H1 (cell line): ENCODE measurements around the gene ANKRD7. TPM values are rescaled to one million over a fixed set of nuclear protein-coding genes. Genes with fewer than 3 reads are reported as not detected.

Experiments
- CTCF ChIA-PET: fragments of 300-600 bp; sonication (Branson Sonifier 250); formaldehyde crosslinking; loops from one replicate; lab custom pipeline; 2021; ENCODE audit not compliant: partially characterized antibody; lab: Charles Lee
- POLR2A ChIA-PET: fragments of 300-600 bp; sonication (Branson Sonifier 250); formaldehyde crosslinking; loops from one replicate; lab custom pipeline; 2021; ENCODE audit warnings: inconsistent platforms; ENCODE audit not compliant: partially characterized antibody; lab: Charles Lee
- DNase-seq, 2 experiments: peaks; one replicate each; pipeline versions ENCODE4 v3.0.0 to v3.0.0-alpha.2; 2010 to 2022; ENCODE audit warnings: low spot score in 2 of 2, low read depth in 1 of 2, mixed read lengths in 1 of 2
- FAIRE-seq: peaks from 2 replicates; lab custom pipeline; 2011; peaks lifted over from hg19 to GRCh38; lab: Jason Lieb, UNC
- H2AFZ ChIP-seq: 2 replicates; pipeline ENCODE4 v1.8.1; 2012; ENCODE audit warnings: low read length, inconsistent platforms
- H2AK5ac ChIP-seq: 2 replicates; pipeline ENCODE4 v1.6.1; 2013; ENCODE audit warnings: low read depth, low read length
- H2BK120ac ChIP-seq: replicated peaks from 2 replicates; pipeline ENCODE3; 2013; ENCODE audit warnings: low read depth, low read length, inconsistent platforms
- H2BK12ac ChIP-seq: 2 replicates; pipeline ENCODE4 v1.6.1; 2013; ENCODE audit warnings: low read depth, low read length
- H2BK15ac ChIP-seq: 2 replicates; pipeline ENCODE4 v1.6.1; 2013; ENCODE audit warnings: low read length
- H2BK20ac ChIP-seq: 2 replicates; pipeline ENCODE4 v1.6.1; 2013; ENCODE audit warnings: low read length
- H2BK5ac ChIP-seq: 2 replicates; pipeline ENCODE4 v1.6.1; 2013; ENCODE audit warnings: low read depth, low read length
- H3K14ac ChIP-seq: 2 replicates; pipeline ENCODE4 v1.6.1; 2013; ENCODE audit warnings: inconsistent platforms; ENCODE audit not compliant: insufficient read length
- H3K18ac ChIP-seq: 2 replicates; pipeline ENCODE4 v1.6.1; 2013; ENCODE audit warnings: low read length; ENCODE audit errors: extremely low read depth
- H3K23ac ChIP-seq: 2 replicates; pipeline ENCODE4 v1.6.1; 2013; ENCODE audit warnings: inconsistent platforms; ENCODE audit not compliant: insufficient read length
- H3K23me2 ChIP-seq: 2 replicates; pipeline ENCODE4 v1.6.1; 2013; ENCODE audit warnings: low read depth, low read length
- H3K27ac ChIP-seq: 2 replicates; pipeline ENCODE4 v1.6.1; 2011; ENCODE audit warnings: low read depth, low read length, inconsistent platforms
- H3K27me3 ChIP-seq, 4 experiments: replicated peaks in 1 of 4; 1 replicate in 1 of 4; 2 replicates in 3 of 4; pipeline versions ENCODE4 v1.6.1 to v1.8.1; 2011 to 2013; ENCODE audit warnings: low read length in 3 of 4, mild to moderate bottlenecking in 3 of 4, inconsistent platforms in 2 of 4, mixed read lengths in 2 of 4, moderate library complexity in 1 of 4; ENCODE audit not compliant: control insufficient read depth in 3 of 4, insufficient read depth in 3 of 4; ENCODE audit errors: extremely low read depth in 1 of 4
- H3K36me3 ChIP-seq, 4 experiments: 2 replicates each; pipeline versions ENCODE4 v1.6.1 to v1.8.1; 2011 to 2013; ENCODE audit warnings: mild to moderate bottlenecking in 4 of 4, low read length in 3 of 4, moderate library complexity in 2 of 4, control low read depth in 1 of 4, inconsistent platforms in 1 of 4; ENCODE audit not compliant: insufficient read depth in 4 of 4, control insufficient read depth in 2 of 4
- H3K4ac ChIP-seq: replicated peaks from 2 replicates; pipeline ENCODE3; 2013; ENCODE audit warnings: low read length, low read depth, mixed read lengths, inconsistent platforms; ENCODE audit not compliant: insufficient read length
- H3K4me1 ChIP-seq, 4 experiments: replicated peaks in 1 of 4; 1 replicate in 1 of 4; 2 replicates in 3 of 4; pipeline versions ENCODE4 v1.6.1 to v1.8.1; 2011 to 2013; ENCODE audit warnings: low read length in 3 of 4, inconsistent platforms in 2 of 4, mixed read lengths in 1 of 4; ENCODE audit not compliant: insufficient read depth in 4 of 4, control insufficient read depth in 3 of 4
- H3K4me2 ChIP-seq, 2 experiments: 2 replicates each; pipeline versions ENCODE4 v1.6.1 to v1.8.1; 2011 to 2013; ENCODE audit warnings: low read depth in 2 of 2, low read length in 2 of 2, control low read depth in 1 of 2, inconsistent platforms in 1 of 2, mild to moderate bottlenecking in 1 of 2; ENCODE audit not compliant: insufficient read depth in 1 of 2
- H3K4me3 ChIP-seq, 4 experiments: fragments of 200-600, 300-600 bp in 1 of 4; sonication (generic), shearing (Covaris generic), sonication (Bioruptor Twin) in 1 of 4; 2 replicates each; pipeline versions ENCODE4 v1.5.1 to v1.8.1; 2011 to 2016; ENCODE audit warnings: low read length in 4 of 4, low read depth in 3 of 4, control low read depth in 2 of 4, inconsistent platforms in 2 of 4, mild to moderate bottlenecking in 2 of 4, mixed read lengths in 1 of 4, moderate library complexity in 1 of 4; ENCODE audit not compliant: insufficient read depth in 2 of 4; ENCODE audit errors: extremely low read depth in 1 of 4
- H3K56ac ChIP-seq: replicated peaks from 2 replicates; pipeline ENCODE3; 2013; ENCODE audit warnings: low read depth, mild to moderate bottlenecking, mixed read lengths, low read length, inconsistent platforms; ENCODE audit not compliant: insufficient read length
- H3K79me1 ChIP-seq: 2 replicates; pipeline ENCODE4 v1.6.1; 2013; ENCODE audit warnings: low read depth, low read length, control low read depth
- H3K79me2 ChIP-seq, 2 experiments: 2 replicates each; pipeline versions ENCODE4 v1.6.1 to v1.8.1; 2012 to 2013; ENCODE audit warnings: low read length in 2 of 2, mild to moderate bottlenecking in 2 of 2, inconsistent platforms in 1 of 2; ENCODE audit not compliant: insufficient read depth in 2 of 2, control insufficient read depth in 1 of 2
- H3K9ac ChIP-seq, 4 experiments: replicated peaks in 1 of 4; 1 replicate in 1 of 4; 2 replicates in 3 of 4; pipeline versions ENCODE4 v1.6.1 to v1.8.1; 2011 to 2013; ENCODE audit warnings: low read depth in 3 of 4, low read length in 3 of 4, control low read depth in 2 of 4, mild to moderate bottlenecking in 2 of 4, moderate library complexity in 2 of 4, inconsistent platforms in 1 of 4; ENCODE audit errors: extremely low read depth in 1 of 4
- H3K9me3 ChIP-seq, 2 experiments: 2 replicates each; pipeline versions ENCODE4 v1.6.1 to v1.8.1; 2012 to 2013; ENCODE audit warnings: mild to moderate bottlenecking in 2 of 2, moderate library complexity in 2 of 2, control low read depth in 1 of 2, inconsistent platforms in 1 of 2, low read depth in 1 of 2, low read length in 1 of 2, mixed read lengths in 1 of 2; ENCODE audit not compliant: insufficient read depth in 2 of 2
- H4K20me1 ChIP-seq, 2 experiments: replicated peaks in 1 of 2; 2 replicates each; pipeline versions ENCODE3 to v1.8.1; 2011 to 2013; ENCODE audit warnings: inconsistent platforms in 2 of 2, low read length in 2 of 2, mild to moderate bottlenecking in 1 of 2; ENCODE audit not compliant: insufficient read depth in 2 of 2, control insufficient read depth in 1 of 2
- H4K5ac ChIP-seq: 2 replicates; pipeline ENCODE4 v1.6.1; 2013; ENCODE audit warnings: low read length, low read depth, mixed read lengths, inconsistent platforms; ENCODE audit not compliant: insufficient read length
- H4K8ac ChIP-seq: 2 replicates; pipeline ENCODE4 v1.8.0; 2013; ENCODE audit warnings: mild to moderate bottlenecking, moderate library complexity, low read length, inconsistent platforms; ENCODE audit not compliant: insufficient read depth; ENCODE audit errors: extremely low read depth
- H4K91ac ChIP-seq: replicated peaks from 2 replicates; pipeline ENCODE3; 2013; ENCODE audit warnings: low read length, mixed read lengths, inconsistent platforms; ENCODE audit not compliant: insufficient read length
- BRCA1 ChIP-seq: IDR thresholded peaks from 2 replicates; pipeline ENCODE4 v1.6.1; 2012; ENCODE audit warnings: low read depth, low read length, improper control_type of control experiment
- E2F6 ChIP-seq: IDR thresholded peaks from 2 replicates; pipeline ENCODE4 v1.6.1; 2012; ENCODE audit warnings: inconsistent platforms
- MAX ChIP-seq: IDR thresholded peaks from 2 replicates; pipeline ENCODE4 v1.6.1; 2012; ENCODE audit warnings: inconsistent platforms
- SIRT6 ChIP-seq: IDR thresholded peaks from one replicate; pipeline ENCODE4 v1.7.1; 2012; ENCODE audit warnings: low read length, inconsistent platforms
- SUZ12 ChIP-seq: fragments of 200-600 bp; sonication (generic); IDR thresholded peaks from 2 replicates; pipeline ENCODE4 v1.6.1; 2012; ENCODE audit warnings: mild to moderate bottlenecking, inconsistent platforms, low read length, moderate library complexity, mixed read lengths
- ZNF274 ChIP-seq: IDR thresholded peaks from 2 replicates; pipeline ENCODE4 v1.7.0; 2012; ENCODE audit warnings: low read length, borderline replicate concordance; ENCODE audit errors: extremely low read depth
- WGBS, 2 experiments: shearing (Covaris generic) in 1 of 2; methylation state at CpG; one replicate each; pipeline versions ENCODE4 v1.1.6 to v1.1.7; 2013 to 2015; ENCODE audit warnings: low lambda C conversion rate in 2 of 2, mixed read lengths in 2 of 2, inconsistent platforms in 1 of 2, low coverage in 1 of 2, missing lambda C conversion rate in 1 of 2; ENCODE audit not compliant: insufficient replicate concordance in 2 of 2, insufficient coverage in 1 of 2, insufficient read length in 1 of 2; ENCODE audit errors: extremely low coverage in 1 of 2, missing lambda C conversion rate in 1 of 2; 5-methylcytosine and 5-hydroxymethylcytosine counted together
- polyA plus RNA-seq, 7 experiments: library from polyadenylated mRNA; depleted of rRNA in 3 of 7; stranded (reverse) in 5 of 7; unstranded in 2 of 7; fragments of >200 nt in 5 of 7; fragments of 200-250 nt in 2 of 7; gene quantifications; 1 replicate in 5 of 7; 2 replicates in 1 of 7; 4 replicates in 1 of 7; pipeline versions ENCODE4 v1.2.1 to v1.2.3, GENCODE V29; 2011 to 2013; ENCODE audit warnings: missing spikeins in 2 of 7, mixed read lengths in 2 of 7
- total RNA-seq: library from RNA; stranded (reverse); fragmentation: NEBNext Ultra II Directional; extraction: Animal tissue kit (Norgen Biotek cat#: 25700); gene quantifications from 2 replicates; pipeline ENCODE4 v1.2.1, GENCODE V29; 2021

Gene ANKRD7
- total and polyA plus RNA-seq, 2 of the 8 experiments (the other 6 are each of a cell fraction or from before 2014, with no cell fraction given): not detected

GRCh38 chr7:118179191-118179590 lies 45.3 kb upstream of the ANKRD7 start:
- H2BK5ac ChIP-seq: no peak overlapping the region
- no peaks in the 10 kb centered on the region for H3K27me3 ChIP-seq
- H2AK5ac ChIP-seq: no peak overlapping the region
- H3K79me1 ChIP-seq: no peaks in the 10 kb centered on the region
- no peaks in the 10 kb centered on the region for H3K9me3 ChIP-seq
- no peak overlapping the region for H2AFZ ChIP-seq
- no peak overlapping the region for H2BK20ac ChIP-seq
- no peak overlapping the region for H2BK120ac ChIP-seq
- H3K14ac ChIP-seq: no peak overlapping the region
- H4K5ac ChIP-seq: no peak overlapping the region
- FAIRE-seq (no peak), DNase-seq (no peak)
- no peak overlapping the region for H3K4me3 ChIP-seq
- H3K4me2 ChIP-seq: no peak overlapping the region
- peaks cover 2% of the 10 kb centered on the region; the same call in 1 of the 2 replicates for H3K23me2 ChIP-seq
- H3K9ac ChIP-seq: no peak overlapping the region
- no peak overlapping the region for H4K8ac ChIP-seq
- H4K91ac ChIP-seq: no peak overlapping the region
- ChIA-PET CTCF (interaction anchor here (1.3 kb wide), 1 partner anchor 25 kb away, joined by 4 read pairs; no protein-coding TSS in a partner anchor), POLR2A (interaction anchor here (0.6 kb wide), 1 partner anchor 243 kb away, joined by 3 read pairs; no protein-coding TSS in a partner anchor)
- WGBS, 2 experiments: 93% methylated on average over 2 of the region's 2 CpGs; no CpG with 5 or more reads in 1 of the 2 experiments
- H3K56ac ChIP-seq: no peak overlapping the region
- H2BK15ac ChIP-seq: no peak overlapping the region
- H3K36me3 ChIP-seq: no peaks in the 10 kb centered on the region
- peaks cover 0 to 3% (median 0%) of the 10 kb centered on the region in 4 experiments; a peak in 1 of 7 replicates for H3K4me1 ChIP-seq
- H3K27ac ChIP-seq: no peak overlapping the region
- H4K20me1 ChIP-seq: no peaks in the 10 kb centered on the region
- no peak overlapping the region for H3K23ac ChIP-seq
- H3K18ac ChIP-seq: no peak overlapping the region
- H3K4ac ChIP-seq: no peak overlapping the region
- peaks cover 0 to 6% of the 10 kb centered on the region in 2 experiments; a peak in 2 of 4 replicates for H3K79me2 ChIP-seq
- no peak overlapping the region for H2BK12ac ChIP-seq
- TF ChIP-seq SIRT6 (no peak), SUZ12 (no peak), E2F6 (no peak), BRCA1 (no peak), MAX (no peak), ZNF274 (no peak)
